PC-3 (cell line): ENCODE data around the gene ZDHHC13. TPM values are rescaled to one million over a fixed set of nuclear protein-coding genes. Genes with fewer than 3 reads are reported as not detected.

Source experiments
- ATAC-seq: fragments of 200-7000 bp; cut with Tn5 transposase; 2 replicates; pipeline ENCODE4 v1.9.1; 2020; ENCODE audit warnings: mild to moderate bottlenecking, moderate library complexity
- BruUV-seq: library from RNA; stranded (reverse); fragments of 400-500 nt; replicated peaks from 2 replicates; lab custom pipeline; 2021; lab: Mats Ljungman, UMichigan
- CTCF ChIA-PET: fragments of 300-600 bp; sonication (Branson Sonifier 250); formaldehyde crosslinking; loops from one replicate; lab custom pipeline; 2022; ENCODE audit warnings: antibody characterized with exemption; lab: Charles Lee
- POLR2A ChIA-PET: fragments of 300-600 bp; sonication (Branson Sonifier 250); formaldehyde crosslinking; loops from one replicate; lab custom pipeline; 2022; ENCODE audit warnings: antibody characterized with exemption; ENCODE audit not compliant: unreplicated experiment; lab: Charles Lee
- DNase-seq: peaks from one replicate; pipeline ENCODE4 v3.0.0-alpha.2; 2015
- H2AFZ ChIP-seq: fragments of 300-600 bp; sonication (generic); 2 replicates; pipeline ENCODE4 v1.6.0; 2016; ENCODE audit warnings: antibody characterized with exemption, low read length
- H3F3A ChIP-seq: fragments of 300-600 bp; sonication (generic); one replicate; pipeline ENCODE4 v1.6.0; 2017; ENCODE audit warnings: antibody characterized with exemption, low read length, control low read depth, mild to moderate bottlenecking; ENCODE audit not compliant: unreplicated experiment
- H3K27ac ChIP-seq: fragments of 300-600 bp; sonication (generic); 2 replicates; pipeline ENCODE4 v1.5.1; 2016; ENCODE audit warnings: mild to moderate bottlenecking, low read length
- H3K27me3 ChIP-seq: fragments of 300-600 bp; sonication (generic); 2 replicates; pipeline ENCODE4 v1.6.1; 2016; ENCODE audit warnings: low read length, mixed read lengths
- H3K36me3 ChIP-seq: fragments of 300-600 bp; sonication (generic); 2 replicates; pipeline ENCODE4 v1.6.1; 2016; ENCODE audit warnings: low read depth, mixed run types, low read length, mixed read lengths
- H3K4me1 ChIP-seq: fragments of 300-600 bp; sonication (generic); 2 replicates; pipeline ENCODE4 v1.5.1; 2016; ENCODE audit warnings: low read length; ENCODE audit not compliant: insufficient read depth
- H3K4me2 ChIP-seq: fragments of 300-600 bp; sonication (generic); 2 replicates; pipeline ENCODE4 v1.6.0; 2016; ENCODE audit warnings: low read length
- H3K4me3 ChIP-seq: fragments of 300-600 bp; sonication (generic); 2 replicates; pipeline ENCODE4 v1.5.1; 2016; ENCODE audit warnings: mild to moderate bottlenecking, low read length, mixed read lengths
- H3K79me2 ChIP-seq: fragments of 300-600 bp; sonication (generic); 2 replicates; pipeline ENCODE4 v1.6.1; 2017; ENCODE audit warnings: low read length, mixed read lengths
- H3K9ac ChIP-seq: fragments of 300-600 bp; sonication (generic); 2 replicates; pipeline ENCODE4 v1.6.0; 2016; ENCODE audit warnings: mild to moderate bottlenecking, low read length
- H3K9me2 ChIP-seq: fragments of 300-600 bp; sonication (generic); replicated peaks from 2 replicates; pipeline ENCODE4 v1.6.1; 2016; ENCODE audit warnings: mixed run types, low read length, mixed read lengths
- H3K9me3 ChIP-seq: fragments of 300-600 bp; sonication (generic); 2 replicates; pipeline ENCODE4 v1.6.1; 2016; ENCODE audit warnings: low read length, mixed read lengths
- H4K20me1 ChIP-seq: fragments of 300-600 bp; sonication (generic); 2 replicates; pipeline ENCODE4 v1.6.1; 2016; ENCODE audit warnings: low read length, mixed read lengths
- CTCF ChIP-seq: fragments of 300-600 bp; sonication (generic); conservative IDR thresholded peaks from 2 replicates; pipeline ENCODE4 v1.5.1; 2017; ENCODE audit warnings: antibody characterized with exemption, low read depth, mild to moderate bottlenecking, low read length
- EZH2 ChIP-seq: fragments of 300-600 bp; sonication (generic); IDR thresholded peaks from one replicate; pipeline ENCODE4 v1.6.1; 2017; ENCODE audit warnings: antibody characterized with exemption, mild to moderate bottlenecking, low read length; ENCODE audit not compliant: unreplicated experiment
- EZH2phosphoT487 ChIP-seq: fragments of 300-600 bp; sonication (generic); IDR thresholded peaks from 2 replicates; pipeline ENCODE4 v1.6.1; 2018; ENCODE audit warnings: mild to moderate bottlenecking, antibody characterized with exemption, low read length, borderline replicate concordance
- intact Hi-C: fragments of 100-400 bp; cut with micrococcal nuclease; formaldehyde crosslinking; loops from 2 replicates; pipeline ENCODE4 v1.9.0; 2023
- total RNA-seq: library from RNA; depleted of rRNA; stranded (reverse); fragments of >200 nt; gene quantifications from 2 replicates; pipeline ENCODE4 v1.2.3, GENCODE V29; 2014

Gene ZDHHC13
- total RNA-seq, 1 experiment from 2014 or later: 21.2 TPM

- BruUV-seq: no TSS peak
Observed at GRCh38 chr11:19092342-19092741, 24.6 kb upstream of the ZDHHC13 start.

GRCh38 chr11:19092850-19093249 is 24.1 kb upstream of the ZDHHC13 start:
- Histone ChIP-seq H3K9me2 (no peaks in the 10 kb centered on the region), H3F3A (peaks cover 5% of the 10 kb centered on the region), H3K27me3 (no peaks in the 10 kb centered on the region), H2AFZ (no peak overlapping the region), H3K9ac (no peak overlapping the region), H3K4me1 (peaks cover 37% of the 10 kb centered on the region), H3K27ac (no peak overlapping the region), H3K79me2 (no peaks in the 10 kb centered on the region), H3K36me3 (no peaks in the 10 kb centered on the region), H4K20me1 (no peaks in the 10 kb centered on the region), H3K4me3 (no peak overlapping the region), H3K4me2 (no peak overlapping the region), H3K9me3 (no peaks in the 10 kb centered on the region)
- ChIA-PET CTCF (no interaction called here), POLR2A (no interaction called here)
- no TSS peak for BruUV-seq
- ATAC-seq (no peak), DNase-seq (no peak)
- no peak for TF ChIP-seq CTCF
- no peak for TF ChIP-seq EZH2phosphoT487
- TF ChIP-seq EZH2: no peak
- intact Hi-C loops: no loop called here

More at GRCh38 chr11:19092342-19092741, 24.6 kb upstream of the ZDHHC13 start:
- Histone ChIP-seq H3K4me1 (peaks cover 42% of the 10 kb centered on the region), H2AFZ (no peak overlapping the region), H3K79me2 (no peaks in the 10 kb centered on the region), H3K4me3 (no peak overlapping the region), H3K9me2 (no peaks in the 10 kb centered on the region), H4K20me1 (no peaks in the 10 kb centered on the region), H3K27me3 (no peaks in the 10 kb centered on the region), H3K9me3 (no peaks in the 10 kb centered on the region), H3F3A (peaks cover 6% of the 10 kb centered on the region), H3K4me2 (no peak overlapping the region), H3K27ac (no peak overlapping the region), H3K9ac (no peak overlapping the region), H3K36me3 (no peaks in the 10 kb centered on the region)
- intact Hi-C loops: no loop called here
- CTCF ChIA-PET: no interaction called here
- POLR2A ChIA-PET: no interaction called here
- ATAC-seq: no peak
- DNase-seq: no peak
- no peak for TF ChIP-seq EZH2

GRCh38 chr11:19093976-19094375 is 23.0 kb upstream of the ZDHHC13 start:
- no peak overlapping the region for H3K27ac ChIP-seq
- CTCF ChIA-PET: no interaction called here
- no peaks in the 10 kb centered on the region for H3K27me3 ChIP-seq
- H3K4me3 ChIP-seq: no peak overlapping the region
- no peak overlapping the region for H2AFZ ChIP-seq
- no peaks in the 10 kb centered on the region for H4K20me1 ChIP-seq
- DNase-seq (peak; percentile 45), ATAC-seq (peak; percentile 33; the same call in 1 of the 2 replicates)
- TF ChIP-seq EZH2phosphoT487 (no peak), CTCF (no peak), EZH2 (no peak)
- no peaks in the 10 kb centered on the region for H3K79me2 ChIP-seq
- intact Hi-C loops: no loop called here
- no peaks in the 10 kb centered on the region for H3K9me3 ChIP-seq
- no peak overlapping the region for H3K9ac ChIP-seq
- H3F3A ChIP-seq: no peaks in the 10 kb centered on the region
- H3K4me1 ChIP-seq: peaks cover 25% of the 10 kb centered on the region
- BruUV-seq: no TSS peak
- POLR2A ChIA-PET: no interaction called here
- no peaks in the 10 kb centered on the region for H3K9me2 ChIP-seq
- no peak overlapping the region for H3K4me2 ChIP-seq
- no peaks in the 10 kb centered on the region for H3K36me3 ChIP-seq
